Naive B cell (primary cell): ENCODE measurements around the gene SLC22A14. TPM values are rescaled to one million over a fixed set of nuclear protein-coding genes. Genes with fewer than 3 reads are reported as not detected.

Source experiments
- polyA plus RNA-seq, 6 donors: library from polyadenylated mRNA; unstranded; fragments of 300-500 nt; fragmentation: Illumina TruSeq; gene quantifications; one replicate each; pipeline ENCODE4 v1.2.3, GENCODE V29; 2021; ENCODE audit warnings: low read depth in 6 of 6

Gene SLC22A14
- polyA plus RNA-seq, 6 donors from 2014 or later = not detected

Other genes starting within 250 kb of the SLC22A14 start
- under 1 TPM in 4 of 6 donors, not detected in 2; 0.09 to 0.50 (median 0.30) TPM for gene DLEC1, start 243.1 kb upstream of the SLC22A14 start, polyA plus RNA-seq
- 10 to 100 TPM; 44.3 to 62.4 (median 52.0) TPM for gene ACAA1, start 145.2 kb upstream of the SLC22A14 start, polyA plus RNA-seq
- gene MYD88, start 143.6 kb upstream of the SLC22A14 start, polyA plus RNA-seq = 100 to 1,000 TPM in 3 of 6 donors, 10 to 100 TPM in 3; 82.4 to 136 (median 102) TPM
- gene OXSR1, start 116.8 kb upstream of the SLC22A14 start, polyA plus RNA-seq = 10 to 100 TPM in 5 of 6 donors, 1 to 10 TPM in 1; 7.8 to 15.5 (median 13.8) TPM
- under 1 TPM in 2 of 6 donors, not detected in 4; 0.29 to 0.36 TPM for gene SLC22A13, start 16.5 kb upstream of the SLC22A14 start, polyA plus RNA-seq
- gene XYLB, start 64.5 kb downstream of the SLC22A14 start, polyA plus RNA-seq = under 1 TPM in 2 of 6 donors, not detected in 4; 0.09 to 0.12 TPM
- gene ACVR2B, start 171.6 kb downstream of the SLC22A14 start, polyA plus RNA-seq = under 1 TPM in 5 of 6 donors, not detected in 1; 0.03 to 0.19 (median 0.05) TPM
- 10 to 100 TPM in 3 of 6 donors, 1 to 10 TPM in 3; 7.4 to 26.0 (median 10.5) TPM for gene EXOG, start 214.0 kb downstream of the SLC22A14 start, polyA plus RNA-seq